Loucy (cell line): ENCODE measurements around the gene KXD1.
"Not testable (repeated sequence)": the region's sequence is repeated elsewhere in the genome, so short reads cannot be mapped to it uniquely, and the experiment has no call there.

ENCODE experiments used
- H2AFZ ChIP-seq: fragments of 200-600 bp; sonication (generic); 2 replicates; pipeline ENCODE4 v1.6.0; 2016; ENCODE audit warnings: antibody characterized with exemption, mild to moderate bottlenecking, low read length, moderate library complexity
- H3F3A ChIP-seq: fragments of 200-600 bp; 2 replicates; pipeline ENCODE4 v1.6.0; 2016; ENCODE audit warnings: antibody characterized with exemption, low read depth, mild to moderate bottlenecking
- H3K27me3 ChIP-seq: fragments of 200-600 bp; sonication (generic); 2 replicates; pipeline ENCODE4 v1.6.1; 2014; ENCODE audit warnings: low read length, mild to moderate bottlenecking; ENCODE audit not compliant: insufficient read depth, poor library complexity, severe bottlenecking
- H3K36me3 ChIP-seq: fragments of 200-600 bp; sonication (generic); 2 replicates; pipeline ENCODE4 v1.6.1; 2016; ENCODE audit warnings: low read length; ENCODE audit not compliant: insufficient read depth
- H3K4me1 ChIP-seq: fragments of 200-600 bp; sonication (generic); 2 replicates; pipeline ENCODE4 v1.5.1; 2014; ENCODE audit warnings: low read length, mild to moderate bottlenecking; ENCODE audit not compliant: insufficient read depth, poor library complexity, severe bottlenecking
- H3K4me2 ChIP-seq: fragments of 200-600 bp; sonication (generic); 2 replicates; pipeline ENCODE4 v1.6.0; 2014; ENCODE audit warnings: antibody characterized with exemption, low read length, low read depth, mild to moderate bottlenecking; ENCODE audit not compliant: poor library complexity, severe bottlenecking
- H3K4me3 ChIP-seq: fragments of 200-600 bp; sonication (generic); 2 replicates; pipeline ENCODE4 v1.5.1; 2014; ENCODE audit warnings: low read length, mild to moderate bottlenecking, mixed read lengths; ENCODE audit not compliant: poor library complexity, severe bottlenecking
- H3K79me2 ChIP-seq: fragments of 200-600 bp; sonication (generic); 2 replicates; pipeline ENCODE4 v1.6.1; 2014; ENCODE audit warnings: low read length; ENCODE audit not compliant: insufficient read depth
- H3K9ac ChIP-seq: fragments of 200-600 bp; sonication (generic); 2 replicates; pipeline ENCODE4 v1.6.0; 2014; ENCODE audit warnings: mild to moderate bottlenecking, low read depth, low read length, moderate library complexity; ENCODE audit not compliant: poor library complexity, severe bottlenecking
- H3K9me2 ChIP-seq: fragments of 200-600 bp; sonication (generic); replicated peaks from 2 replicates; pipeline ENCODE4 v1.6.1; 2016; ENCODE audit warnings: low read depth, low read length, mixed read lengths
- H3K9me3 ChIP-seq: fragments of 200-600 bp; sonication (generic); 2 replicates; pipeline ENCODE4 v1.6.1; 2014; ENCODE audit warnings: mild to moderate bottlenecking, antibody characterized with exemption, low read length, low read depth; ENCODE audit not compliant: insufficient read depth
- H4K20me1 ChIP-seq: fragments of 200-600 bp; sonication (generic); 2 replicates; pipeline ENCODE4 v1.6.0; 2014; ENCODE audit warnings: antibody characterized with exemption, low read length, mild to moderate bottlenecking; ENCODE audit not compliant: insufficient read depth, poor library complexity, severe bottlenecking
- CTCF ChIP-seq: fragments of 200-600 bp; sonication (generic); conservative IDR thresholded peaks from 2 replicates; pipeline ENCODE4 v1.5.1; 2014; ENCODE audit warnings: mild to moderate bottlenecking, antibody characterized with exemption, low read length
- EZH2phosphoT487 ChIP-seq: fragments of 200-600 bp; IDR thresholded peaks from 2 replicates; pipeline ENCODE4 v1.6.1; 2018; ENCODE audit warnings: antibody characterized with exemption, mild to moderate bottlenecking, moderate library complexity, borderline replicate concordance

The KXD1 gene

GRCh38 chr19:18589380-18590272, 32.0 kb downstream of the KXD1 start:
- Histone ChIP-seq H4K20me1 (peaks cover 4% of the 10 kb centered on the region), H3K4me2 (peak overlapping the region; percentile 87), H3F3A (no peaks in the 10 kb centered on the region), H3K36me3 (no peaks in the 10 kb centered on the region), H3K27me3 (no peaks in the 10 kb centered on the region), H3K9me2 (no peaks in the 10 kb centered on the region), H3K4me3 (peak overlapping the region; percentile 78), H2AFZ (peak overlapping the region; percentile 82), H3K4me1 (peaks cover 16% of the 10 kb centered on the region), H3K79me2 (peaks cover 7% of the 10 kb centered on the region), H3K9ac (peak overlapping the region; percentile 76), H3K9me3 (no peaks in the 10 kb centered on the region)
- TF ChIP-seq EZH2phosphoT487 (no peak), CTCF (no peak)

GRCh38 chr19:18590273-18591272, 32.9 kb downstream of the KXD1 start:
- Histone ChIP-seq H3K4me3 (peak overlapping the region; percentile 78), H3K4me2 (peak overlapping the region; percentile 87), H3K79me2 (peaks cover 7% of the 10 kb centered on the region), H3K9me3 (no peaks in the 10 kb centered on the region), H4K20me1 (peaks cover 4% of the 10 kb centered on the region), H3K9ac (no peak overlapping the region), H3K36me3 (no peaks in the 10 kb centered on the region), H3K9me2 (no peaks in the 10 kb centered on the region), H2AFZ (no peak overlapping the region), H3F3A (no peaks in the 10 kb centered on the region), H3K27me3 (no peaks in the 10 kb centered on the region), H3K4me1 (peaks cover 19% of the 10 kb centered on the region)
- TF ChIP-seq EZH2phosphoT487 (no peak), CTCF (peak; percentile 48)

- TF ChIP-seq CTCF (no peak), EZH2phosphoT487 (no peak)
- Histone ChIP-seq H2AFZ (no peak overlapping the region), H3K4me1 (peaks cover 19% of the 10 kb centered on the region), H3K36me3 (no peaks in the 10 kb centered on the region), H3K4me3 (no peak overlapping the region), H3K79me2 (peaks cover 7% of the 10 kb centered on the region), H3K9me3 (no peaks in the 10 kb centered on the region), H3K4me2 (no peak overlapping the region), H3F3A (no peaks in the 10 kb centered on the region), H3K9ac (no peak overlapping the region), H4K20me1 (peaks cover 4% of the 10 kb centered on the region), H3K27me3 (no peaks in the 10 kb centered on the region), H3K9me2 (no peaks in the 10 kb centered on the region)
These were observed 34.2 kb downstream of the KXD1 start for GRCh38 chr19:18591735-18592385.

- not testable (repeated sequence) for H3K79me2 ChIP-seq, H4K20me1 ChIP-seq, H3K4me3 ChIP-seq, H3K9me2 ChIP-seq, H3K27me3 ChIP-seq, H2AFZ ChIP-seq, H3K4me2 ChIP-seq, H3K9me3 ChIP-seq, H3F3A ChIP-seq, H3K36me3 ChIP-seq, H3K9ac ChIP-seq
- H3K4me1 ChIP-seq, result peaks cover 17% of the 10 kb centered on the region
These were observed 35.1 kb downstream of the KXD1 start for GRCh38 chr19:18592732-18593131.
